SK-N-SH treated with all-trans-retinoic acid at 6 μM for 48 hours (cell line): ENCODE results near the gene AADACL4.

Experiments used
- BACH2 ChIP-seq: fragments of 250-450 bp; sonication (Bioruptor Pico); IDR thresholded peaks from 2 replicates; pipeline ENCODE4 v1.9.0; 2021; ENCODE audit warnings: mild to moderate bottlenecking, borderline replicate concordance
- ESRRG ChIP-seq: fragments of 250-450 bp; sonication (Bioruptor Pico); IDR thresholded peaks from 2 replicates; pipeline ENCODE4 v1.6.1; 2021; ENCODE audit warnings: mild to moderate bottlenecking
- ISL1 ChIP-seq: fragments of 250-450 bp; sonication (Bioruptor Pico); IDR thresholded peaks from 2 replicates; pipeline ENCODE4 v2.1.2; 2022; ENCODE audit warnings: mild to moderate bottlenecking, moderate library complexity
- PATZ1 ChIP-seq: fragments of 250-450 bp; sonication (Bioruptor Pico); IDR thresholded peaks from 2 replicates; pipeline ENCODE4 v1.8.0; 2020; ENCODE audit warnings: mild to moderate bottlenecking, moderate library complexity, borderline replicate concordance
- POU6F1 ChIP-seq: fragments of 250-450 bp; sonication (Bioruptor Pico); IDR thresholded peaks from 2 replicates; pipeline ENCODE4 v1.8.0; 2021; ENCODE audit warnings: low read depth, mild to moderate bottlenecking, moderate library complexity, borderline replicate concordance
- RARB ChIP-seq: fragments of 250-450 bp; sonication (Bioruptor Pico); IDR thresholded peaks from 2 replicates; pipeline ENCODE4 v1.8.0; 2021; ENCODE audit warnings: mild to moderate bottlenecking, moderate library complexity
- SNAI2 ChIP-seq: fragments of 250-450 bp; sonication (Bioruptor Pico); IDR thresholded peaks from 2 replicates; pipeline ENCODE4 v1.5.0; 2020; ENCODE audit warnings: mild to moderate bottlenecking, moderate library complexity
- ZFP3 ChIP-seq: fragments of 250-450 bp; sonication (Bioruptor Pico); IDR thresholded peaks from 2 replicates; pipeline ENCODE4 v1.5.0; 2020; ENCODE audit warnings: mild to moderate bottlenecking, moderate library complexity
- ZFP30 ChIP-seq: fragments of 450-650 bp; formaldehyde crosslinking; IDR thresholded peaks from 2 replicates; pipeline ENCODE4 v1.5.0; 2022; ENCODE audit warnings: mild to moderate bottlenecking, moderate library complexity
- ZNF565 ChIP-seq: fragments of 450-650 bp; formaldehyde crosslinking; conservative IDR thresholded peaks from 2 replicates; pipeline ENCODE4 v1.5.0; 2020; ENCODE audit warnings: low read depth, mild to moderate bottlenecking, moderate library complexity
- ZNF70 ChIP-seq: fragments of 450-650 bp; formaldehyde crosslinking; IDR thresholded peaks from 2 replicates; pipeline ENCODE4 v1.5.0; 2020; ENCODE audit warnings: mild to moderate bottlenecking, moderate library complexity

GRCh38 chr1:12610305-12610935 is 33.5 kb upstream of the AADACL4 start:
- TF ChIP-seq ZFP30 (CRISPR knock-in tag) (no peak), SNAI2 (CRISPR knock-in tag) (no peak), ISL1 (CRISPR knock-in tag) (no peak), BACH2 (CRISPR knock-in tag) (no peak), ZNF565 (CRISPR knock-in tag) (no peak), POU6F1 (CRISPR knock-in tag) (no peak), ZNF70 (CRISPR knock-in tag) (no peak), PATZ1 (CRISPR knock-in tag) (no peak), ZFP3 (CRISPR knock-in tag) (no peak), ESRRG (CRISPR knock-in tag) (no peak), RARB (CRISPR knock-in tag) (peak; percentile 31; the same call in 1 of the 2 replicates)
